DMS114 treated with DMSO at 0.1 percent for 48 hours (cell line): ENCODE data around the gene ZNF488.

Source experiments
- DNase-seq: peaks from one replicate; lab custom pipeline; 2025; ENCODE audit not compliant: unreplicated experiment; lab: John Stamatoyannopoulos, UW

ZNF488 gene

GRCh38 chr10:47332371-47332770, 51.7 kb downstream of the ZNF488 start:
- no peak for DNase-seq

GRCh38 chr10:47331954-47332353, 52.1 kb downstream of the ZNF488 start:
- DNase-seq = no peak

- DNase-seq = no peak
These were observed 52.6 kb downstream of the ZNF488 start for GRCh38 chr10:47331491-47331890.

GRCh38 chr10:47330804-47331203, 53.3 kb downstream of the ZNF488 start:
- no peak for DNase-seq

- DNase-seq = no peak
These were observed 53.7 kb downstream of the ZNF488 start for GRCh38 chr10:47330366-47330765.

GRCh38 chr10:47329855-47330254, 54.2 kb downstream of the ZNF488 start:
- DNase-seq = no peak

- DNase-seq = no peak
These were observed 57.2 kb downstream of the ZNF488 start for GRCh38 chr10:47326927-47327330.

- no peak for DNase-seq
These were observed 57.7 kb downstream of the ZNF488 start for GRCh38 chr10:47326306-47326926.

GRCh38 chr10:47325303-47326291, 58.5 kb downstream of the ZNF488 start:
- no peak for DNase-seq

GRCh38 chr10:47323636-47324296, 60.3 kb downstream of the ZNF488 start:
- no peak for DNase-seq

- no peak for DNase-seq
These were observed 61.0 kb downstream of the ZNF488 start for GRCh38 chr10:47323087-47323486.

- no peak for DNase-seq
These were observed 61.6 kb downstream of the ZNF488 start, which contains the start of gene GDF2 for GRCh38 chr10:47322300-47323061. Gene GDF2, plus strand, starts transcription at chr10:47322454. Its CDS starts 215 bp downstream, at chr10:47322669.

GRCh38 chr10:47321521-47322195, 62.4 kb downstream of the ZNF488 start:
- no peak for DNase-seq

GRCh38 chr10:47320812-47321211, 63.3 kb downstream of the ZNF488 start:
- DNase-seq = no peak

- DNase-seq = no peak
These were observed 64.3 kb downstream of the ZNF488 start for GRCh38 chr10:47319784-47320183.

- DNase-seq = no peak
These were observed 65.4 kb downstream of the ZNF488 start for GRCh38 chr10:47318706-47319105.

GRCh38 chr10:47317251-47317650, 66.8 kb downstream of the ZNF488 start:
- DNase-seq = no peak

- DNase-seq = no peak
These were observed 68.0 kb downstream of the ZNF488 start for GRCh38 chr10:47316131-47316530.
